ENCODE results near the gene CYP2C9. TPM values are rescaled to one million over a fixed set of nuclear protein-coding genes. Genes with fewer than 3 reads are reported as not detected.
"Not testable (repeated sequence)": the region's sequence is repeated elsewhere in the genome, so short reads cannot be mapped to it uniquely, and the experiment has no call there.

Gene CYP2C9
- total RNA-seq, result not detected

- FAIRE-seq (no peak), DNase-seq (ENCODE audit: low spot score in 2 of 2) (no peak)
These were observed at the start of gene CYP2C9 for GRCh38 chr10:94938383-94938782. CYP2C9 (plus strand) TSS chr10:94938658; CDS start chr10:94938683, 25 bp downstream.

GRCh38 chr10:94889123-94889522 lies 49.3 kb upstream of the CYP2C9 start:
- no peak for FAIRE-seq
- DNase-seq (ENCODE audit: low spot score in 2 of 2), result no peak

GRCh38 chr10:94890264-94891022 lies 48.0 kb upstream of the CYP2C9 start:
- DNase-seq (ENCODE audit: low spot score in 2 of 2) (no peak), FAIRE-seq (no peak)

- not testable (repeated sequence) for DNase-seq (ENCODE audit: low spot score in 2 of 2); FAIRE-seq
These were observed 40.0 kb upstream of the CYP2C9 start for GRCh38 chr10:94898414-94898813.

GRCh38 chr10:94902080-94902479 lies 36.4 kb upstream of the CYP2C9 start:
- DNase-seq (ENCODE audit: low spot score in 2 of 2), result no peak

GRCh38 chr10:94902570-94902969 lies 35.9 kb upstream of the CYP2C9 start:
- FAIRE-seq, result no peak
- DNase-seq (ENCODE audit: low spot score in 2 of 2), result no peak

More at GRCh38 chr10:94902080-94902479, 36.4 kb upstream of the CYP2C9 start:
- no peak for FAIRE-seq

- DNase-seq (ENCODE audit: low spot score in 2 of 2); FAIRE-seq: not testable (repeated sequence)
These were observed 33.8 kb upstream of the CYP2C9 start for GRCh38 chr10:94904506-94905148.

GRCh38 chr10:94916423-94916822 lies 22.0 kb upstream of the CYP2C9 start:
- FAIRE-seq (no peak), DNase-seq (ENCODE audit: low spot score in 2 of 2) (no peak)

- no peak for FAIRE-seq
- DNase-seq (ENCODE audit: low spot score in 2 of 2), result no peak
These were observed 1.7 kb upstream of the CYP2C9 start for GRCh38 chr10:94936721-94937120.

- DNase-seq (ENCODE audit: low spot score in 2 of 2); FAIRE-seq: not testable (repeated sequence)
These were observed 5.1 kb downstream of the CYP2C9 start for GRCh38 chr10:94943432-94944103.

- FAIRE-seq; DNase-seq (ENCODE audit: low spot score in 2 of 2): not testable (repeated sequence)
These were observed 7.7 kb downstream of the CYP2C9 start for GRCh38 chr10:94946181-94946580.

- FAIRE-seq, result no peak
- peak in 1 of 2 donors; percentile 4 for DNase-seq (ENCODE audit: low spot score in 2 of 2)
These were observed 25.4 kb downstream of the CYP2C9 start for GRCh38 chr10:94963901-94964300.

GRCh38 chr10:94983555-94983954 lies 45.1 kb downstream of the CYP2C9 start:
- DNase-seq (ENCODE audit: low spot score in 2 of 2), result no peak
- no peak for FAIRE-seq

GRCh38 chr10:94989192-94989591 lies 50.7 kb downstream of the CYP2C9 start:
- FAIRE-seq (no peak), DNase-seq (ENCODE audit: low spot score in 2 of 2) (no peak)

- DNase-seq (ENCODE audit: low spot score in 2 of 2), result no peak
- FAIRE-seq, result no peak
These were observed 52.9 kb downstream of the CYP2C9 start for GRCh38 chr10:94991243-94991888.

- DNase-seq (ENCODE audit: low spot score in 2 of 2), result no peak
- no peak for FAIRE-seq
These were observed 54.4 kb downstream of the CYP2C9 start for GRCh38 chr10:94992811-94993210.

- no peak for DNase-seq (ENCODE audit: low spot score in 2 of 2)
- FAIRE-seq, result no peak
These were observed 59.3 kb downstream of the CYP2C9 start for GRCh38 chr10:94997741-94998174.

- FAIRE-seq (no peak), DNase-seq (ENCODE audit: low spot score in 2 of 2) (no peak)
These were observed 88.0 kb downstream of the CYP2C9 start for GRCh38 chr10:95026461-95026860.

GRCh38 chr10:95031656-95032055 lies 93.2 kb downstream of the CYP2C9 start:
- no peak for DNase-seq (ENCODE audit: low spot score in 2 of 2)
- FAIRE-seq, result no peak

- FAIRE-seq, result no peak
- DNase-seq (ENCODE audit: low spot score in 2 of 2), result no peak
These were observed 95.9 kb downstream of the CYP2C9 start for GRCh38 chr10:95034401-95034800.

Measured in frontal cortex (tissue), 4 donors.